HG03575 (cell line): ENCODE measurements around the gene ADGRB2.

Source experiments
- ATAC-seq: cut with Tn5 transposase; IDR thresholded peaks from one replicate; pipeline ENCODE4 v1.9.1; 2021; ENCODE audit not compliant: unreplicated experiment, insufficient number of reproducible peaks, low FRiP score; ENCODE audit errors: extremely low read depth

ADGRB2 gene

GRCh38 chr1:31784356-31785019 lies 20.3 kb upstream of the ADGRB2 start:
- ATAC-seq, result no peak

DNA sequence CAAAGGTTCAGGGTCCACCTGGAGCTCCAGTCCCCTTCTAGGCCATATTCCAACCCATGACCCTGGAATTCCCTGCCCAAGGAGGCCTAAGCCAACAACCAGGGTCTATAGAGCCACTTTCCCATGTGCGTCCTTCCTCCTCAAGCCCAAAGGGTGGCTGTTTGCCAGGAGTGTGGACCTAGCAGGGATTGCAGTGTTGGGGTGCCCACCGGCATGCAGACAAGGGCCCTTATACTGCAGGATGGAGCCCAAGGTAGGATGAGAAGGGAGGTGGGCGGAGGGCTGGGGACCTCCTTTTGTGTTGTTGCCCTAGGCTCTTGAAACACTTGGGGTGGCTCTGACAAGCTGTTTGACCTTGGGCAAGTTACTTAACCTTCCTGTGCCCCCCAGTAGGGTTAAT lies 19.7 kb upstream of the ADGRB2 start:
- ATAC-seq, result no peak

- ATAC-seq, result no peak
Observed at GRCh38 chr1:31782421-31783410, 18.6 kb upstream of the ADGRB2 start.

GRCh38 chr1:31781756-31782371 lies 17.7 kb upstream of the ADGRB2 start:
- ATAC-seq, result no peak

GRCh38 chr1:31781138-31781755 lies 17.1 kb upstream of the ADGRB2 start:
- ATAC-seq, result no peak

GRCh38 chr1:31780632-31781031 lies 16.5 kb upstream of the ADGRB2 start:
- no peak for ATAC-seq

GRCh38 chr1:31779687-31780086 lies 15.5 kb upstream of the ADGRB2 start:
- no peak for ATAC-seq

GRCh38 chr1:31778763-31779488 lies 14.8 kb upstream of the ADGRB2 start:
- no peak for ATAC-seq

GRCh38 chr1:31776516-31776915 lies 12.4 kb upstream of the ADGRB2 start:
- ATAC-seq, result no peak

GRCh38 chr1:31776032-31776431 lies 11.9 kb upstream of the ADGRB2 start:
- no peak for ATAC-seq

DNA sequence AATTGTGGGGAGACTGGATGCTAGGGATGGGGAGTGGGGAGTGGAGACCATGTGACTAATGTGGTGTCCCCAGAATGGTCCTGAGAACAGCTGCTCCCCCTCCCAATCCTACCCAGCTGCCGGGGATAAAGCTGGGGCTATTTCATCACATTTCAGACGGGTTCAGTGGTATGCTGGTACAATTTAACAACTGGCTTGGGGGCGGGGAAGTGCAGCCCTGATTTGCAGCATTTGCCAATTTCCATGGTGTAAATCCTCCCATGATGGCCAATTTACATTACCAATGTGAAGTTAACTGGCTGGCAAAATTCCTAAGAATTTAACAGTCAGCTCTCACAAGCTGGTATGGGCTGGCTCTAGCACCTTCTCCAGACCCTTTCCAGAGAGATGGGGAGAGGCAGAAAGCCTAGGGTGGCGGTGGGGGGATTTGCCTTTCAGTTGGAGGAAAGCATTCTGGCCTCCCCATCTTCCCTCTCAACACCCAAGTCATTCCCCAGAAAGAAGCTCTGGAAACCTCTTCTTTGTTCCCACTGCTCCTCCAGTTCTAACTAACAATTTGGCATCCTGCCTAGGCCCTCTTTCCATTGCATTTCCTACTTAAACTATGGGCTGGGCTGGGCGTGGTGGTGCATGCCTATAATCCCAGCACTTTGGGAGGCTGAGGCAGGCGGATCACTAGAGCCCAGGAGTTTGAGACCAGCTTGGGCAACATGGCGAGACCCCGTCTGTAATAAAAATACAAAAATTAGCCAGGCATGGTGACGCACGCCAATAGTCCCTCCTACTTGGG lies 11.3 kb upstream of the ADGRB2 start:
- no peak for ATAC-seq

DNA sequence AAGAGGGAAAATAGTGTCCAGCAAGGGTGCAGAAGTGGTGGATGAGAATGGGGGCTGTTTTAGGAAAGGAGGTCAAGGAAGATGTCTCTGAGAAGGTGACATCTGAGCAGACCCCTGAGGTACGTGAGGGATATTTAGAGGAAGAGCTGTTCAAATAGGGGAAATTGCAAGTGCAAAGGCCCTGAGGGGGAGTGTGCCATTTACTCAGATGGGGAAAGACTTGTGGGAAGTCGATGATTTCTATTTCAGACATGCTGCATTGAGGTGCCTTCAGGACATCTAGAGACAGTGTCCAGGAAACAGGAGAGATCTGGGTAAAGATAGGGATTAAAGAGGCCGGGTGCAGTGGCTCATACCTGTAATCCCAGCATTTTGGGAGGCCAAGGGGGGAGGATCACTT lies 10.4 kb upstream of the ADGRB2 start:
- ATAC-seq, result no peak

DNA sequence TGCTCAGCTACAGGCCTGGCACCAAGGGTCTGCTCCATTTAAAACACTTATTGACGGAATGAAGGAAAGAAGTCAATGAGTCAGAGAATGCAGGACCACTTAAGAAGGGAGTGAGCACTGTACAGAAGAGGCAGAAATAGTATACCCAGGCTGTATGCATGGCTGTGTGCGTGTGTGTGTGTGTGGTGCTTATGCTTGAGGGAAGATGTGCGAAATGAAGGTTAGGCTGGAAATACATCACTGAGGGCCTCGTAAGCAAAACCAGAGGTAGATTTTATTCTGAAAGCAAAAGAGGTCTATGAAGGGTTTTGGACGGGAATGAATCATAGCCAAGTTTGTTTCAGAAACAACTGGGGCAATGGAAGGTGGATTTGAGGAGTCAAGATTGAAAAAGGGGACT lies 9.7 kb upstream of the ADGRB2 start:
- ATAC-seq, result no peak

GRCh38 chr1:31772669-31773248 lies 8.6 kb upstream of the ADGRB2 start:
- no peak for ATAC-seq

GRCh38 chr1:31771891-31772668 lies 7.9 kb upstream of the ADGRB2 start:
- no peak for ATAC-seq

GRCh38 chr1:31769720-31770390 lies 5.7 kb upstream of the ADGRB2 start:
- ATAC-seq, result no peak
